Neuronal stem cell (in vitro differentiated cells): ENCODE data around the gene GNPTAB.
"Not testable (repeated sequence)": the region's sequence is repeated elsewhere in the genome, so short reads cannot be mapped to it uniquely, and the experiment has no call there.

ENCODE experiments used
- DNase-seq: peaks from one replicate; pipeline ENCODE4 v3.0.0-alpha.2; 2013; ENCODE audit warnings: low spot score
- H2AFZ ChIP-seq: one replicate; pipeline ENCODE4 v1.6.1; 2013; ENCODE audit warnings: mild to moderate bottlenecking, low read length, inconsistent platforms
- H2AK5ac ChIP-seq: 2 replicates; pipeline ENCODE4 v1.6.1; 2013; ENCODE audit warnings: low read depth, mild to moderate bottlenecking, inconsistent platforms, low read length, moderate library complexity, mixed read lengths
- H2BK120ac ChIP-seq: 2 replicates; pipeline ENCODE4 v1.6.1; 2013; ENCODE audit warnings: low read depth, mild to moderate bottlenecking, inconsistent platforms, low read length, moderate library complexity, mixed read lengths
- H2BK12ac ChIP-seq: one replicate; pipeline ENCODE4 v1.6.1; 2013; ENCODE audit warnings: low read length, inconsistent platforms
- H2BK15ac ChIP-seq: 2 replicates; pipeline ENCODE4 v1.6.1; 2013; ENCODE audit warnings: mild to moderate bottlenecking, low read length, inconsistent platforms, mixed read lengths
- H2BK5ac ChIP-seq: one replicate; pipeline ENCODE4 v1.6.1; 2013; ENCODE audit warnings: inconsistent platforms, mild to moderate bottlenecking, low read length, moderate library complexity
- H3K14ac ChIP-seq: one replicate; pipeline ENCODE4 v1.6.1; 2013; ENCODE audit warnings: low read length, inconsistent platforms
- H3K18ac ChIP-seq: 2 replicates; pipeline ENCODE4 v1.6.1; 2013; ENCODE audit warnings: low read length, inconsistent platforms
- H3K23ac ChIP-seq: 2 replicates; pipeline ENCODE4 v1.6.1; 2013; ENCODE audit warnings: low read depth, mild to moderate bottlenecking, mixed read lengths, low read length, inconsistent platforms; ENCODE audit not compliant: poor library complexity
- H3K27ac ChIP-seq: replicated peaks from 3 replicates; pipeline ENCODE4 v1.5.1; 2013; ENCODE audit warnings: low read length, inconsistent platforms
- H3K27me3 ChIP-seq, 3 experiments: 2 replicates each; pipeline ENCODE4 v1.6.1; 2013; ENCODE audit warnings: low read length in 3 of 3, mild to moderate bottlenecking in 2 of 3, inconsistent platforms in 1 of 3, low read depth in 1 of 3, mixed read lengths in 1 of 3, moderate library complexity in 1 of 3; ENCODE audit not compliant: control insufficient read depth in 3 of 3, insufficient read depth in 3 of 3
- H3K36me3 ChIP-seq, 2 donors: replicated peaks in 1 of 2; 2 replicates each; pipeline ENCODE4 v1.6.1; 2013; ENCODE audit warnings: low read length in 2 of 2; ENCODE audit not compliant: control insufficient read depth in 2 of 2, insufficient read depth in 2 of 2
- H3K4ac ChIP-seq: 2 replicates; pipeline ENCODE4 v1.6.1; 2013; ENCODE audit warnings: inconsistent platforms, mild to moderate bottlenecking, low read length, moderate library complexity
- H3K4me1 ChIP-seq, 2 donors: 1 replicate in 1 of 2; 2 replicates in 1 of 2; pipeline ENCODE4 v1.6.1; 2013; ENCODE audit warnings: low read length in 2 of 2, low read depth in 1 of 2; ENCODE audit not compliant: control insufficient read depth in 2 of 2, insufficient read depth in 1 of 2
- H3K4me2 ChIP-seq: one replicate; pipeline ENCODE4 v1.6.1; 2013; ENCODE audit warnings: mild to moderate bottlenecking, low read length, inconsistent platforms; ENCODE audit not compliant: insufficient read depth, poor library complexity, severe bottlenecking
- H3K4me3 ChIP-seq, 2 donors: 2 replicates each; pipeline ENCODE4 v1.5.1; 2013; ENCODE audit warnings: low read length in 2 of 2, mild to moderate bottlenecking in 2 of 2, inconsistent platforms in 1 of 2, moderate library complexity in 1 of 2
- H3K79me1 ChIP-seq: one replicate; pipeline ENCODE4 v1.6.1; 2013; ENCODE audit warnings: low read depth, mild to moderate bottlenecking, inconsistent platforms, low read length, moderate library complexity
- H3K9ac ChIP-seq: one replicate; pipeline ENCODE4 v1.6.1; 2013; ENCODE audit warnings: mild to moderate bottlenecking, low read depth, low read length, inconsistent platforms; ENCODE audit not compliant: poor library complexity
- H3K9me3 ChIP-seq, 2 donors: replicated peaks in 1 of 2; 2 replicates each; pipeline versions ENCODE3 to v1.6.1; 2013; ENCODE audit warnings: low read length in 2 of 2, mild to moderate bottlenecking in 2 of 2, inconsistent platforms in 1 of 2, low read depth in 1 of 2, mixed read lengths in 1 of 2, moderate library complexity in 1 of 2; ENCODE audit not compliant: control insufficient read depth in 2 of 2, insufficient read depth in 1 of 2
- H4K8ac ChIP-seq: one replicate; pipeline ENCODE4 v1.6.1; 2013; ENCODE audit warnings: low read depth, mild to moderate bottlenecking, inconsistent platforms, low read length, moderate library complexity
- H4K91ac ChIP-seq: one replicate; pipeline ENCODE4 v1.6.1; 2013; ENCODE audit warnings: low read length, low read depth, mild to moderate bottlenecking, inconsistent platforms; ENCODE audit not compliant: poor library complexity
- WGBS, 2 donors: extraction: QIAGEN DNeasy Blood & Tissue Kit; methylation state at CpG; one replicate each; pipeline ENCODE4 v1.1.7; 2013; ENCODE audit warnings: missing lambda C conversion rate in 2 of 2, mixed read lengths in 1 of 2; ENCODE audit not compliant: insufficient read length in 2 of 2, insufficient replicate concordance in 1 of 2; ENCODE audit errors: extremely low coverage in 2 of 2; 5-methylcytosine and 5-hydroxymethylcytosine counted together

The GNPTAB gene

GRCh38 chr12:101867619-101868018 is 36.9 kb upstream of the GNPTAB start:
- H3K4me3 ChIP-seq, H2AK5ac ChIP-seq, H3K4me2 ChIP-seq, H3K79me1 ChIP-seq, H3K18ac ChIP-seq, H2BK120ac ChIP-seq, H3K27ac ChIP-seq, H4K8ac ChIP-seq, H2BK5ac ChIP-seq, H2BK12ac ChIP-seq, H2BK15ac ChIP-seq, H3K27me3 ChIP-seq, H3K9ac ChIP-seq, H3K36me3 ChIP-seq, H3K9me3 ChIP-seq, H3K4me1 ChIP-seq, H3K14ac ChIP-seq, DNase-seq, H4K91ac ChIP-seq, H3K4ac ChIP-seq, H3K23ac ChIP-seq, H2AFZ ChIP-seq: not testable (repeated sequence)
- no CpG with 5 or more reads among the region's 3 CpGs for WGBS, 2 donors

GRCh38 chr12:101866615-101867373 is 36.0 kb upstream of the GNPTAB start:
- no peak overlapping the region for H2BK120ac ChIP-seq
- WGBS, 2 donors = no CpG with 5 or more reads among the region's 13 CpGs
- no peak overlapping the region for H3K9ac ChIP-seq
- no peak overlapping the region for H2BK5ac ChIP-seq
- no peak overlapping the region for H4K91ac ChIP-seq
- peaks cover 0 to 1% of the 10 kb centered on the region in 2 donors for H3K4me1 ChIP-seq
- no peak overlapping the region for H3K4me2 ChIP-seq
- no peak overlapping the region for H3K4me3 ChIP-seq
- no peak overlapping the region for H2AFZ ChIP-seq
- DNase-seq = no peak
- H4K8ac ChIP-seq = no peak overlapping the region
- no peak overlapping the region for H3K4ac ChIP-seq
- no peaks in the 10 kb centered on the region for H3K79me1 ChIP-seq
- H3K14ac ChIP-seq = peak overlapping the region; percentile 2
- H2BK12ac ChIP-seq = no peak overlapping the region
- no peak overlapping the region for H2AK5ac ChIP-seq
- no peak overlapping the region for H2BK15ac ChIP-seq
- H3K27ac ChIP-seq = no peak overlapping the region
- H3K23ac ChIP-seq = peak overlapping the region; percentile 55
- H3K9me3 ChIP-seq = no peaks in the 10 kb centered on the region
- no peaks in the 10 kb centered on the region for H3K36me3 ChIP-seq
- no peak overlapping the region for H3K18ac ChIP-seq
- no peaks in the 10 kb centered on the region for H3K27me3 ChIP-seq

DNA sequence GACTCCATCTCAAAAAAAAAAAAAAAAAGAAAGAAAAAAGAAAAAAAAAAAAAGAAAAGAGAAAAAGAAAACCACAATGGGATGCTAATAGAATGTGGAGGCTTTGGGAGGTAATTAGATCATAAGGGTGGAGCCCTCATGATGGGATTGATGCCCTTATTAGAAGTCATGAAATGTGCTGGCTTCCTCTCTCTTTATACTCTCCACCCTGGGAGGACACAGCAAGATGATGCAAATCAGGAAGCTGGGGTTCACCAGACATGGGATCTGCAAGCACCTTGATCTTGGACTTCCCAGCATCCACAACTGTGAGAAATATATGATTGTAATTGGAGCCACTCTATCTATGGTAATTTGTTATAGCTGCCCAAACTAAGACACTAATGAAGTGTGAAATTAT is 33.2 kb upstream of the GNPTAB start:
- Histone ChIP-seq H4K91ac (no peak overlapping the region), H3K23ac (no peak overlapping the region), H3K9ac (no peak overlapping the region), H3K18ac (no peak overlapping the region), H4K8ac (no peak overlapping the region), H2BK15ac (no peak overlapping the region), H3K14ac (no peak overlapping the region), H2AK5ac (no peak overlapping the region), H3K36me3 (no peaks in the 10 kb centered on the region), H2BK5ac (no peak overlapping the region), H3K79me1 (no peaks in the 10 kb centered on the region), H2BK12ac (no peak overlapping the region), H2BK120ac (no peak overlapping the region), H2AFZ (no peak overlapping the region), H3K27me3 (no peaks in the 10 kb centered on the region), H3K27ac (no peak overlapping the region), H3K4me2 (no peak overlapping the region), H3K4me3 (no peak overlapping the region), H3K9me3 (no peaks in the 10 kb centered on the region), H3K4ac (no peak overlapping the region), H3K4me1 (peaks cover 0 to 1% of the 10 kb centered on the region in 2 donors)
- DNase-seq = no peak

DNA sequence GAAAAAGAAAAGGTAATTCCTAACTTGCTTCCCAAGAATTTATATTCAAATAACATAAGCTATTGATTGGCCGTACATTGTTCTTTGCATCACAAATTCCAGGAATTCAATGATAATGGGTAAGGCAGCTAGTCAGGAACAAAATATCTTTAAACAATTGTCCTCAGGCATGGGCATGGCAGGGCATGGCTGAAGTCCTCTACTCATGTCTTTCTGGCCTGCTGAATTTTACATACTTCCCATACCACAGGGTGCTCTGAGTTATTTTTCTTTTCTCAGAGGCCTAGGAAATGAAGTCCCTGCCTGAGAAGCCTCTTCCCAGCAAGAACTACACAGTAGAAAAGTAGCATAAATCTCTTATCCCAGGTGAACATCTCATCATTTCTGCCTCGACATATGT is 31.5 kb upstream of the GNPTAB start:
- Histone ChIP-seq H2BK5ac (no peak overlapping the region), H3K9me3 (no peaks in the 10 kb centered on the region), H2BK15ac (no peak overlapping the region), H4K8ac (no peak overlapping the region), H3K14ac (no peak overlapping the region), H3K4me3 (no peak overlapping the region), H3K18ac (no peak overlapping the region), H3K4me1 (peaks cover 0 to 1% of the 10 kb centered on the region in 2 donors), H2BK12ac (no peak overlapping the region), H2AFZ (no peak overlapping the region), H4K91ac (no peak overlapping the region), H3K36me3 (no peaks in the 10 kb centered on the region), H2BK120ac (no peak overlapping the region), H3K9ac (no peak overlapping the region), H3K79me1 (no peaks in the 10 kb centered on the region), H3K27me3 (no peaks in the 10 kb centered on the region), H3K4ac (no peak overlapping the region), H3K27ac (no peak overlapping the region), H3K4me2 (no peak overlapping the region), H3K23ac (no peak overlapping the region), H2AK5ac (no peak overlapping the region)
- no peak for DNase-seq
- WGBS, 2 donors = no CpG with 5 or more reads among the region's 2 CpGs
